Endothelial cell of umbilical vein (primary cell): Measurements from ENCODE around the gene PAQR3. TPM values are rescaled to one million over a fixed set of nuclear protein-coding genes. Genes with fewer than 3 reads are reported as not detected.

Experiments used
- BruUV-seq: library from RNA; stranded (reverse); fragments of 400-500 nt; replicated peaks from 2 replicates; lab custom pipeline; 2021; lab: Mats Ljungman, UMichigan
- CTCF ChIA-PET: fragments of 300-600, 350-600 bp; sonication (Branson Sonifier 250); formaldehyde crosslinking; loops from one replicate; lab custom pipeline; 2021; ENCODE audit warnings: antibody characterized with exemption, inconsistent platforms; lab: Charles Lee
- POLR2A ChIA-PET: fragments of 300-600, 350-600 bp; sonication (Branson Sonifier 250); formaldehyde crosslinking; loops from one replicate; lab custom pipeline; 2021; ENCODE audit warnings: antibody characterized with exemption, inconsistent platforms; lab: Charles Lee
- DNase-seq: peaks from one replicate; pipeline ENCODE4 v3.0.0-alpha.2; 2011; ENCODE audit warnings: low read depth, low spot score
- FAIRE-seq: peaks from 2 replicates; lab custom pipeline; 2011; peaks lifted over from hg19 to GRCh38; lab: Jason Lieb, UNC
- H2AFZ ChIP-seq: 2 replicates; pipeline ENCODE4 v1.6.0; 2012; ENCODE audit warnings: low read depth, low read length, control low read depth, inconsistent platforms
- H3K27ac ChIP-seq: 2 replicates; pipeline ENCODE4 v1.5.1; 2011; ENCODE audit warnings: low read depth, mild to moderate bottlenecking, control low read depth, low read length, moderate library complexity; ENCODE audit not compliant: insufficient read depth
- H3K27me3 ChIP-seq, 2 experiments: 2 replicates each; pipeline versions ENCODE4 v1.6.0 to v1.6.1; 2011; ENCODE audit warnings: low read length in 2 of 2, mixed read lengths in 1 of 2; ENCODE audit not compliant: control insufficient read depth in 2 of 2, insufficient read depth in 2 of 2
- H3K36me3 ChIP-seq, 2 experiments: 2 replicates in 1 of 2; 3 replicates in 1 of 2; pipeline ENCODE4 v1.5.1; 2011; ENCODE audit warnings: low read length in 2 of 2, mild to moderate bottlenecking in 1 of 2, moderate library complexity in 1 of 2; ENCODE audit not compliant: control insufficient read depth in 2 of 2, insufficient read depth in 2 of 2; ENCODE audit errors: extremely low read depth in 1 of 2
- H3K4me1 ChIP-seq: 3 replicates; pipeline ENCODE4 v1.5.1; 2011; ENCODE audit warnings: mild to moderate bottlenecking, low read length; ENCODE audit not compliant: control insufficient read depth, insufficient read depth; ENCODE audit errors: extremely low read depth
- H3K4me2 ChIP-seq: 2 replicates; pipeline ENCODE4 v1.6.1; 2011; ENCODE audit warnings: low read length, control low read depth, mixed read lengths; ENCODE audit not compliant: insufficient read depth
- H3K4me3 ChIP-seq, 3 experiments: fragments of 200-600 bp in 1 of 3; sonication (generic), shearing (Covaris generic) in 1 of 3; replicated peaks in 1 of 3; 2 replicates each; pipeline ENCODE4 v1.5.1; 2011 to 2016; ENCODE audit warnings: control low read depth in 3 of 3, low read length in 3 of 3, mild to moderate bottlenecking in 2 of 3, inconsistent platforms in 1 of 3, low read depth in 1 of 3, moderate library complexity in 1 of 3; ENCODE audit not compliant: insufficient read depth in 1 of 3
- H3K79me2 ChIP-seq: 2 replicates; pipeline ENCODE4 v1.6.0; 2012; ENCODE audit warnings: low read length, inconsistent platforms; ENCODE audit not compliant: control insufficient read depth, insufficient read depth
- H3K9ac ChIP-seq: replicated peaks from 2 replicates; pipeline ENCODE3; 2011; ENCODE audit warnings: low read length, control low read depth; ENCODE audit not compliant: insufficient read depth; ENCODE audit errors: extremely low read depth
- H3K9me1 ChIP-seq: replicated peaks from 3 replicates; pipeline ENCODE4 v1.6.0; 2011; ENCODE audit warnings: mild to moderate bottlenecking, low read length; ENCODE audit not compliant: control insufficient read depth, insufficient read depth; ENCODE audit errors: extremely low read depth
- H3K9me3 ChIP-seq: replicated peaks from 2 replicates; pipeline ENCODE4 v1.5.1; 2012; ENCODE audit warnings: low read length, inconsistent platforms; ENCODE audit not compliant: control insufficient read depth, insufficient read depth
- H4K20me1 ChIP-seq: replicated peaks from 2 replicates; pipeline ENCODE3; 2011; ENCODE audit warnings: mild to moderate bottlenecking, low read length; ENCODE audit not compliant: control insufficient read depth, insufficient read depth; ENCODE audit errors: extremely low read depth
- CTCF ChIP-seq, 2 donors: IDR thresholded peaks; 1 replicate in 1 of 2; 2 replicates in 1 of 2; pipeline ENCODE4 v1.5.1; 2011; ENCODE audit warnings: low read length in 2 of 2, mild to moderate bottlenecking in 2 of 2, moderate library complexity in 2 of 2, control low read depth in 1 of 2, inconsistent platforms in 1 of 2, low read depth in 1 of 2; ENCODE audit not compliant: insufficient read depth in 1 of 2; ENCODE audit errors: extremely low read depth in 1 of 2
- EZH2 ChIP-seq: IDR thresholded peaks from 2 replicates; pipeline ENCODE4 v1.6.1; 2012; ENCODE audit warnings: borderline replicate concordance, low read depth, mild to moderate bottlenecking, moderate library complexity, low read length, inconsistent platforms; ENCODE audit not compliant: severe bottlenecking
- FOS ChIP-seq: IDR thresholded peaks from 2 replicates; pipeline ENCODE4 v1.6.1; 2011; ENCODE audit warnings: mild to moderate bottlenecking, low read length, moderate library complexity, borderline replicate concordance; ENCODE audit not compliant: insufficient read depth
- GATA2 ChIP-seq: IDR thresholded peaks from 2 replicates; pipeline ENCODE4 v1.7.0; 2011; ENCODE audit warnings: low read depth, mild to moderate bottlenecking, moderate library complexity, mixed read lengths, low read length; ENCODE audit not compliant: insufficient read length, insufficient read depth
- JUN ChIP-seq: IDR thresholded peaks from 2 replicates; pipeline ENCODE4 v1.6.1; 2011; ENCODE audit warnings: borderline replicate concordance, low read depth; ENCODE audit not compliant: insufficient read length, insufficient read depth
- MAX ChIP-seq: IDR thresholded peaks from 2 replicates; pipeline ENCODE4 v1.6.1; 2011; ENCODE audit not compliant: insufficient read depth, insufficient read length
- MYC ChIP-seq: IDR thresholded peaks from one replicate; pipeline ENCODE4 v1.6.1; 2011; ENCODE audit warnings: mild to moderate bottlenecking, low read depth, low read length
- POLR2A ChIP-seq: IDR thresholded peaks from 2 replicates; pipeline ENCODE4 v1.6.1; 2012; ENCODE audit warnings: low read depth, mild to moderate bottlenecking, control low read depth, low read length
- POLR2AphosphoS5 ChIP-seq: IDR thresholded peaks from 2 replicates; pipeline ENCODE4 v1.6.1; 2012; ENCODE audit warnings: low read depth, mild to moderate bottlenecking, control low read depth, low read length, moderate library complexity; ENCODE audit not compliant: insufficient read depth
- dilution Hi-C: fragments of 300-500 bp; cut with MboI; formaldehyde crosslinking; loops from one replicate; pipeline ENCODE4 v1.15.0; 2019; ENCODE audit warnings: low sequenced_read_pairs; ENCODE audit not compliant: extremely low pct_ligation_motif_present
- intact Hi-C: fragments of 100-400 bp; cut with micrococcal nuclease; formaldehyde crosslinking; loops from one replicate; pipeline ENCODE4 v1.10.0; 2022
- polyA plus RNA-seq, 4 experiments: library from polyadenylated mRNA; depleted of rRNA in 3 of 4; stranded (reverse) in 3 of 4; unstranded in 1 of 4; fragments of >200 nt; gene quantifications; 2 replicates each; pipeline versions ENCODE4 v1.2.1 to v1.2.3, GENCODE V29; 2011 to 2012; ENCODE audit warnings: missing spikeins in 1 of 4
- total RNA-seq: library from RNA; stranded (reverse); gene quantifications from 2 replicates; pipeline ENCODE4 v1.2.3, GENCODE V29; 2021

PAQR3 gene
- total and polyA plus RNA-seq, 2 donors (not counting 3 experiments of a cell fraction or from before 2014, with no cell fraction given): 15.0 to 19.0 TPM

GRCh38 chr4:78902298-78902697, 36.9 kb downstream of the PAQR3 start:
- TF ChIP-seq FOS (no peak), EZH2 (no peak), GATA2 (no peak), MYC (no peak), POLR2A (no peak), POLR2AphosphoS5 (no peak)
- Histone ChIP-seq H3K4me1 (no peaks in the 10 kb centered on the region), H3K4me2 (no peak overlapping the region), H3K9ac (no peak overlapping the region), H3K79me2 (no peaks in the 10 kb centered on the region), H4K20me1 (no peaks in the 10 kb centered on the region), H3K4me3 (no peak overlapping the region), H3K9me1 (no peaks in the 10 kb centered on the region), H3K9me3 (no peaks in the 10 kb centered on the region), H3K27ac (no peak overlapping the region), H3K36me3 (peaks cover 0 to 2% of the 10 kb centered on the region in 2 experiments), H3K27me3 (no peaks in the 10 kb centered on the region), H2AFZ (no peak overlapping the region)
- intact Hi-C loops: no loop called here
- no peak for DNase-seq
- FAIRE-seq: no peak
- dilution Hi-C loops: no loop called here
- no TSS peak for BruUV-seq
- ChIA-PET CTCF (interaction anchor here (1.0 kb wide), 1 partner anchor 286 kb away, joined by 3 read pairs; no protein-coding TSS in a partner anchor), POLR2A (no interaction called here)

DNA sequence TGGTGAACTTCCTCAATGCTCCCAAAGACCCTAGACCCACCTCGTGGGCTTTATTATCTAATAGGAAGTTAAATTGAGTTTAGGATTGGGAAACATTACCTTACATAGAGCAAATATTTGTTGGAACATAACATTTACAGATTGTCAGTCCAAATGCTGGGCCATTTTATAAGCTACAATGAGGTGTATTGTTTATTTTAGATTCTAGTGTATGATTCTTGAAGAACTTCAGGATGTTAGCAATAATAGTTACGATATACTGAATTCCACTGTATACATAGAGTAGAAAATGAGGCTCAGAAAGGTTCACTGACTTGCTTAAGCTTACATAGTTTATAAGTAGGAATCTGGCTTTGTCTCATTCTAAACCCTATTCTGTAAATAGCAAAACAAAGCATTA, 37.4 kb downstream of the PAQR3 start:
- intact Hi-C loops (no loop called here), dilution Hi-C loops (no loop called here)
- H3K9me1 ChIP-seq: no peaks in the 10 kb centered on the region
- TF ChIP-seq JUN (no peak), CTCF (IDR thresholded peaks at IDR 0.05; ENCODE audit: extremely low read depth in 1 of 2, insufficient read depth in 1 of 2, low read depth in 1 of 2, low read length in 2 of 2) (no peak), POLR2A (no peak), MAX (no peak), EZH2 (no peak), MYC (no peak), FOS (no peak), POLR2AphosphoS5 (no peak), GATA2 (no peak)
- ChIA-PET POLR2A (no interaction called here), CTCF (interaction anchor here (1.0 kb wide), 1 partner anchor 286 kb away, joined by 3 read pairs; no protein-coding TSS in a partner anchor)
- no peak overlapping the region for H2AFZ ChIP-seq
- DNase-seq (no peak), FAIRE-seq (no peak)
- no peaks in the 10 kb centered on the region for H3K27me3 ChIP-seq
- BruUV-seq: no TSS peak
- H3K4me1 ChIP-seq: no peaks in the 10 kb centered on the region
- H3K4me2 ChIP-seq: no peak overlapping the region
- no peak overlapping the region for H3K27ac ChIP-seq
- H3K4me3 ChIP-seq: no peak overlapping the region
- no peaks in the 10 kb centered on the region for H3K9me3 ChIP-seq
- peaks cover 0 to 2% of the 10 kb centered on the region in 2 experiments for H3K36me3 ChIP-seq
- H3K9ac ChIP-seq: no peak overlapping the region
- H4K20me1 ChIP-seq: no peaks in the 10 kb centered on the region
- H3K79me2 ChIP-seq: no peaks in the 10 kb centered on the region
